Activated CD4-positive, alpha-beta T cell treated with anti-CD3 and anti-CD28 coated beads, Interleukin-2, amount 50 U/mL, for 16 hours (primary cell): ENCODE results near the gene STARD13.
A peak's percentile ranks its signal among the peaks of the same experiment; 100 is the strongest.
"Not testable (repeated sequence)": the region's sequence is repeated elsewhere in the genome, so short reads cannot be mapped to it uniquely, and the experiment has no call there.

Experiments
- DNase-seq: peaks from one replicate; pipeline ENCODE4 v3.0.0-alpha.2; 2020

STARD13 gene

GRCh38 chr13:33193428-33193974, 92.1 kb downstream of the STARD13 start:
- DNase-seq: no peak

- DNase-seq: no peak
These were observed 93.9 kb downstream of the STARD13 start for GRCh38 chr13:33191425-33192210.

DNA sequence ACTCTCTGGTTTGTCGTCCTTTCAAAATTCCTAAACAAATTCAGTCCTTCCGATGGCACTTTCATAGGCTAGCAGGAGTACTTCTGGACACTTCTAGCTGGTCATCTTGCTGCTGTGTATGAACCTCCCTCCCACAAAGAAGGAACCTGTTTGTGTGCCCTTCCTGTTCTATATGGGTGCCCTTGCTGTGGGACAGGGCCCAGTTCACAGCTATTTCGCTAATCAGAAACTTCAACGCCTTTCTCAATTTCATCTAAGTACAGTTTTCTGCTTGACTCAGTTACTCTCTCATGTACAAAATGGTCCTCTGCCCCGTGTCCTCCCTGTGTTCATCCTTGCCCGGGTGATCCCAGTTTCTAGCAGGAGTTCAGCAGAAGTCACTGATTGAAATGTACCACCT, 96.1 kb downstream of the STARD13 start:
- no peak for DNase-seq

DNA sequence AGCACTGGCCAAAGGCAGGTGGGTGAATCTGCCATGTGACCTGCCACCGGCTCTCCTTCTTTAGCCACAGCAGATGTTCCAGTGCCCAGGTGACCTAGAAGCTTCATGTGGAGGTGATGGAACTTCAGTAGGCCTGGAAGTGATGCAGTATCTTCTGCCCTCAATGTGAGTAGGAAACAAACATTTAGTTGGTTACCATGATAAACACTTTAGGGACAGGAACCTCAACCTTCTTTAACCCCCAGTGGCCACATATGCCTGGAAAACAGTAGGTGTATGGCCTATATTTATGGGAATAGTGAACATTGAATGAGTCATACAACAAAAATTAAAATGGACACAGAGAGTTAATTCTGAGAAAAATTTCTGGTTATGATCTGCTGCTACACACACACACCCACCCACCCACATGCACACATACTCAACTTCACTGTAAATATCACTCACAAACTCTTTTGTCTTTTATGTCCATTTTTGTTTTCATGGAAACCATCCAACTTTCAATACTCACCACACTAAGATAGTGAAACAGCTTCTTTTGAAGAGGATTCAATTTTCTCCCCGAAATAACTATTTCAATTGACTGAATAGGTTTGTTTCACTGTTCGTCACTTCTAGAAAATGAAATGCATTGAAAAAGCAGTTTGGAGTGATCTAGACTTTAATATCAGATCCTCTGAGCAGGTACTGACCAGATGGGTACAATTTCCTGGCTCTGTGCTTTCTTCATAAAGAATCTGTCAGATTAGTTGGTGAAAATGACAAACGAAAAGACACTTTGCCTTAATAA, 97.3 kb downstream of the STARD13 start:
- peak; percentile 6 for DNase-seq

- peak; percentile 41 for DNase-seq
These were observed 98.7 kb downstream of the STARD13 start for GRCh38 chr13:33186861-33187291.

DNA sequence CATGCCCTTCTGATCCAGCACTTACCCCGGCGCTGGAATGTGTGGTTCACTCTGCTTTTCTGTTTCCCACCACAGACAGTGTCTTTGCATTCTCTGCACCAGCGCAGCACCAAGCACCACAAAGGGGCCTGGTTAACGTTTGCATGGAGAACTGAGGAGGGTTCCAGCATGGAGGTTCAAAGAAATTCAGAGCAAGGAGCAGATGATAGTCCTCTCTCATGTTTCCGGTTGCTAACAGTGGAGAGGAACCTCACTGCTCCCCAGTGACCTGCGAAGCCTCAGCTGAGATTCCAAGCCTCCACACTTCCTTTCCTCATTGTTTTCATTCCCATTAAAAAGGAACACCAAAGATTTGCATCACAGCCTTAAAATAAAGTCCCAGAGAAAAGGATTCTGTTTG, 99.7 kb downstream of the STARD13 start:
- DNase-seq: no peak

- no peak for DNase-seq
These were observed 101.0 kb downstream of the STARD13 start for GRCh38 chr13:33184530-33184929.

- no peak for DNase-seq
These were observed 101.5 kb downstream of the STARD13 start for GRCh38 chr13:33184112-33184490.

DNA sequence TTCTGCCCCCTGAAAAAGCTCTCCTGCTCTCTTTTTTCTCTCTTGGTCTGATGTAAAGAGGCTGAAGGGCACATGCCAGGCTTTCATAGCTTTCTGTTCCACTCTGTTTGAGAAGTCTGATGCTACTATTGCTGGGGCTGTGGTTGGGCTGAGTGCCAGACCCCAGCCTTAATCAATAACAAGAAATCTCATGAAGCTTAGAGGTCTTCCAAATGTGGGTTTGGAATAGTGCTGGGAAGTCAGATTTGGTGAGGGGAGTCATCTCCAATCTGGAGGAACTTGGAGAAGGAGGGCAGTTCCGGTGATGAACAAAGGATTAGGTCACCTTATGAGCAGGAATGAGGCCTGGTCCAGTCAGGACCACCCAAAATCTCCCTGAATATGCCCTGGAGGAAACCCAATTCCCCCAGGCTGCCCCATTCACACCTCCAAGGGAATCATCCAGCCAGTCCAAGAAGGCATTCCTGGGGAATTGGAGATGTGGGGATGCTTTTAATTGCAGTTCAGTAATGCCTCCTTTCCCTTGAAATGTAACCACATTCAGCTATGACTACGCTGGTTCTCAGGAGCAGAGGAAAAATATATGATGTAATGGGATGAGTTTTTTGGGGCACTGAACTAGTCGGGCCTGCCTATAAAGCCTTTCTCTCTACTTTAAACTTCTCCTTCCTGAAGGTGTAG, 102.0 kb downstream of the STARD13 start:
- DNase-seq: no peak

GRCh38 chr13:33182729-33183128, 102.8 kb downstream of the STARD13 start:
- no peak for DNase-seq

GRCh38 chr13:33181264-33181663, 104.3 kb downstream of the STARD13 start:
- DNase-seq: no peak

- no peak for DNase-seq
These were observed 105.3 kb downstream of the STARD13 start for GRCh38 chr13:33180122-33180804.

DNA sequence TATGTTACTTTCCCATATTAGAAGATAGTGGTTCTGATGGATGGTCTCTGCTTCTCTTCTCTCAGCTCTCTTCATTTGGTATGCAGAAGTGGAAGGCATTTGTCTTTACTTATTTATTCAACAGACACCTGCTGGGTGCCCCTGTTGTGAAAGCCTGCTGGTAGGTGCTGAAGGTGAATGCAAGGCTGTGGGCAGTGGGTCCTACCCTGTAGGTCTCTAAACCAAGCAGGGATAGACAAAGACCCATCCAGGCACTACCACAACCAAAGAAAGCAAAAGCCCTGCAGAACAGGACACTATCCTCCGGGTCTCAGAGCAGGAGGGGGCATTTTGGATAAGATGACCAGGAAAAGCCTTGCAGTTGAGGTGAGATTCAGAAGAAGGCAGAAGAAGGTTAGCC, 106.1 kb downstream of the STARD13 start:
- DNase-seq: no peak

GRCh38 chr13:33178209-33178840, 107.2 kb downstream of the STARD13 start:
- DNase-seq: no peak

GRCh38 chr13:33177340-33178208, 108.0 kb downstream of the STARD13 start:
- DNase-seq: not testable (repeated sequence)

DNA sequence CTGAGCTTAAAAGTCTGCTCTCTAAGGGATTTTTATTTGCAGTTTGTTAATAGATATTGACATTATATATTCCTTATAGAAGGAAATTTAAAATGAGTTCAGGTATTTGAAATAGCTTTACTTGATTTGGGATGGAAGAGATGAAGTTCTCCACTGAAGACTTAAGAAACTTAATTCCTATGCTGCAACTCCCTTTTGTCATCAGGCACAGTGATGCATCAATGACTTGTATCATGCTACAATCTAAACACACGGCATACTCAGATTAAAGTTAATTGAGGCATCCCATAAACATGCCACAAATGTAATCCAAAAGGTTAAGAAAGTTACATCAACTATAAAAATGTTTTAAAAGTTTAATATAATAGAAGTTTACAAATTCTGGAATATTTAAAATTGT, 109.0 kb downstream of the STARD13 start:
- no peak for DNase-seq

- DNase-seq: no peak
These were observed 109.6 kb downstream of the STARD13 start for GRCh38 chr13:33175991-33176390.

GRCh38 chr13:33174931-33175330, 110.6 kb downstream of the STARD13 start:
- DNase-seq: no peak

DNA sequence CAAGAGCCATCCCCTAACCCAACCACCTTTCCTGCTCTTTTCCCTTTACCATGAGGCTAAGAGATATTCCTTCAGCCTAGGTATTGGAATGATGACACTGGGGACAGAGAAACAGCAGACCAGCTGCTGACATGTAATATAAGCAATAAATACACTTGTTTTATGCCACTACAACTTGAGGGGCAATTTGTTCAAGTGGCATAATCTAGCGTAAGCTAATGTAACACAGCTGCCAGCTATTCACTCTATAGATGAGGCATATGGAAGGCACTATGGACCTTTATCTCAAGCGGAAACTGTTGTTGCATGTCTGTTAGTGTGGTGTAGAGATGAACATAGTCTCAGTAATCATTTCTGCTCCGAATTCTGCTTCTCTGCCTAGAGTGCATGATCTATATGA, 111.1 kb downstream of the STARD13 start:
- no peak for DNase-seq

DNA sequence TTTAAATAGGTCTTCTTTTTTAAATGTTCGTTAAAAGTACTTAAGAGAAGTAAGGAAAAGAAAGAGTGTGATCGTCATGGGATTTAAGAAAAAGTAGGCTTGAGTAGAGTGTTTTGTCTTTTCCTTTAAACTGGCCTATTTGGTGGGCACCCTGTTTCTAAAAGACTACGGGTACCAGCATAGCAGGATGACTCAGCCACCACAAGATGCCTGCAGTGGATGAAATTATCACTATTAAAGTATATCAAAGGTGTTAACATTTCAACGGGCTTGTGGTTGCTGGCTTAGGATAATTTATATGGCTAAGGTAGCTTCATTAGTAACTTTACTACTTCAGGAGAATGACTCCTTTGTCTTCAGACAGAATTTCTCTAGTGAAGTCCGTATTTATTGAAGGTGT, 112.6 kb downstream of the STARD13 start:
- no peak for DNase-seq

DNA sequence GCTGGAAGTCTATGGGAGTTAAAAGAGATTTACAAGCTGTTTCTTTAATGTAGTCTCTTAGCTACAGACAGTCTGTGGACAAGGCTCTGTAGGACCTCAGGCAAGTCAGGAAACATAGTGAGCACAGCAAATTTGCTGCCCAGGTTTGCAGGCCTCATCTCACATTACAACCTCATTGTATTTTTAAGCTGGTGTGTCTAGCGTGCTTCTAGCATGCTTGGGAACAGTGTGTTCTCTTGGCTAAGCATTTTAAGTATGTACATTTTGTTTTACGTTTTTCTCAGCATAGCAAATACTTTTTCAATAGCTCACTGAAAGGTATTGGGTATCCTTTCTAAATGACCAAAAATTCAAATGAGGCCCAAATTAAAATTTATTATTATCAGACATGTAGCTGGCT, 113.2 kb downstream of the STARD13 start:
- no peak for DNase-seq
